NOMO-1 (cell line): ENCODE data around the gene CISD1.

ENCODE experiments used
- DNase-seq, 2 experiments: peaks; one replicate each; lab custom pipeline; 2025; ENCODE audit not compliant: unreplicated experiment in 2 of 2; lab: John Stamatoyannopoulos, UW

Gene CISD1

GRCh38 chr10:58304099-58304633 is 35.2 kb downstream of the CISD1 start:
- DNase-seq: no peak

- no peak for DNase-seq
These were observed 36.9 kb downstream of the CISD1 start for GRCh38 chr10:58305821-58306220.

GRCh38 chr10:58307676-58308075 is 38.7 kb downstream of the CISD1 start:
- no peak for DNase-seq

GRCh38 chr10:58311026-58311425 is 42.1 kb downstream of the CISD1 start:
- no peak for DNase-seq

- DNase-seq: no peak
These were observed 47.9 kb downstream of the CISD1 start for GRCh38 chr10:58316874-58317273.

- DNase-seq: no peak
These were observed 49.4 kb downstream of the CISD1 start for GRCh38 chr10:58318346-58318745.

- DNase-seq: no peak
These were observed 50.6 kb downstream of the CISD1 start for GRCh38 chr10:58319599-58319998.

- no peak for DNase-seq
These were observed 51.5 kb downstream of the CISD1 start for GRCh38 chr10:58320351-58321049.

- DNase-seq: peak; percentile 83 to 97
These were observed 53.3 kb downstream of the CISD1 start for GRCh38 chr10:58322072-58322834.

GRCh38 chr10:58322835-58323209 is 53.9 kb downstream of the CISD1 start:
- no peak for DNase-seq

GRCh38 chr10:58326967-58327381 is 58.0 kb downstream of the CISD1 start:
- DNase-seq: no peak

GRCh38 chr10:58328233-58328632 is 59.3 kb downstream of the CISD1 start:
- DNase-seq: no peak

- peak in 1 of 2 experiments; percentile 18 for DNase-seq
These were observed 61.5 kb downstream of the CISD1 start for GRCh38 chr10:58330431-58330830.

- peak in 1 of 2 experiments; percentile 20 for DNase-seq
These were observed 62.7 kb downstream of the CISD1 start for GRCh38 chr10:58331646-58332045.

GRCh38 chr10:58334817-58335305 is 65.9 kb downstream of the CISD1 start, which contains the start of gene UBE2D1:
UBE2D1 (plus strand) TSS chr10:58335006; CDS start chr10:58335202, 196 bp downstream.
- DNase-seq: peak; percentile 66 to 76

- peak in 1 of 2 experiments; percentile 31 for DNase-seq
These were observed 66.5 kb downstream of the CISD1 start for GRCh38 chr10:58335306-58336005.

- no peak for DNase-seq
These were observed 67.3 kb downstream of the CISD1 start for GRCh38 chr10:58336242-58336641.
